Esophagus squamous epithelium (tissue), 5 donors: ENCODE data around the gene KLF4. TPM values are rescaled to one million over a fixed set of nuclear protein-coding genes. Genes with fewer than 3 reads are reported as not detected.

Source experiments
- DNase-seq: peaks from one replicate; lab custom pipeline; 2025; lab: John Stamatoyannopoulos, UW
- H3K27ac ChIP-seq, 4 donors: fragments of 200-600 bp; sonication (generic); one replicate each; pipeline ENCODE4 v1.5.1; 2016 to 2019; ENCODE audit warnings: mild to moderate bottlenecking in 1 of 4
- H3K27me3 ChIP-seq, 4 donors: fragments of 200-600 bp; sonication (generic); 1 replicate in 3 of 4; 2 replicates in 1 of 4; pipeline versions ENCODE4 v1.5.1 to v1.6.0; 2017 to 2021; ENCODE audit warnings: antibody characterized with exemption in 1 of 4
- H3K36me3 ChIP-seq, 3 donors: fragments of 200-600 bp; sonication (generic); one replicate each; pipeline ENCODE4 v1.5.1; 2016 to 2019
- H3K4me1 ChIP-seq, 3 donors: fragments of 200-600 bp; sonication (generic); one replicate each; pipeline ENCODE4 v1.5.1; 2017 to 2019
- H3K4me3 ChIP-seq, 4 donors: fragments of 200-600 bp; sonication (generic); 1 replicate in 3 of 4; 2 replicates in 1 of 4; pipeline ENCODE4 v1.5.1; 2016 to 2019; ENCODE audit warnings: mild to moderate bottlenecking in 2 of 4, moderate library complexity in 1 of 4
- H3K9me3 ChIP-seq, 3 donors: fragments of 200-600 bp; sonication (generic); one replicate each; pipeline ENCODE4 v1.5.1; 2016 to 2019
- POLR2A ChIP-seq, 4 donors: fragments of 450-650 bp; IDR thresholded peaks; one replicate each; pipeline ENCODE4 v1.6.1; 2017; ENCODE audit warnings: antibody characterized with exemption in 4 of 4, mild to moderate bottlenecking in 4 of 4, moderate library complexity in 3 of 4
- WGBS, 2 donors: methylation state at CpG; one replicate each; pipeline ENCODE4 v1.1.5; 2018; 5-methylcytosine and 5-hydroxymethylcytosine counted together
- intact Hi-C: fragments of 100-400 bp; cut with DNase I; formaldehyde crosslinking; loops from one replicate; pipeline ENCODE4 v1.15.0; 2022
- total RNA-seq, 4 donors: library from RNA; depleted of rRNA; stranded (reverse); fragments of >200 nt; gene quantifications; one replicate each; pipeline ENCODE4 v1.1.0, GENCODE V29; 2016
- TF ChIP-seq, protein P1 (sequence below), 6 experiments: fragments of 450-650 bp in 4 of 6; fragments of 200-600 bp in 2 of 6; sonication (generic) in 2 of 6; IDR thresholded peaks; one replicate each; pipeline ENCODE4 v1.5.1; 2016 to 2019; ENCODE audit warnings: antibody characterized with exemption in 6 of 6, mild to moderate bottlenecking in 4 of 6, moderate library complexity in 4 of 6
- donor health status: DM: yes; HTN: yes; CAD: no.

The KLF4 gene
- total RNA-seq, 4 donors from 2014 or later, result 72.0 to 157 (median 106) TPM

- H3K36me3 ChIP-seq, result no peaks in the 10 kb centered on the region
- H3K4me1 ChIP-seq, result no peaks in the 10 kb centered on the region
- WGBS, 2 donors, result 60 to 61% methylated on average over 9 of the region's 9 CpGs
- intact Hi-C loops, result loop anchor here (10.0 kb wide), 1 partner anchor 1282 kb away; no protein-coding TSS in a partner anchor
- H3K4me3 ChIP-seq, result no peak overlapping the region
- TF ChIP-seq, protein P1, sequence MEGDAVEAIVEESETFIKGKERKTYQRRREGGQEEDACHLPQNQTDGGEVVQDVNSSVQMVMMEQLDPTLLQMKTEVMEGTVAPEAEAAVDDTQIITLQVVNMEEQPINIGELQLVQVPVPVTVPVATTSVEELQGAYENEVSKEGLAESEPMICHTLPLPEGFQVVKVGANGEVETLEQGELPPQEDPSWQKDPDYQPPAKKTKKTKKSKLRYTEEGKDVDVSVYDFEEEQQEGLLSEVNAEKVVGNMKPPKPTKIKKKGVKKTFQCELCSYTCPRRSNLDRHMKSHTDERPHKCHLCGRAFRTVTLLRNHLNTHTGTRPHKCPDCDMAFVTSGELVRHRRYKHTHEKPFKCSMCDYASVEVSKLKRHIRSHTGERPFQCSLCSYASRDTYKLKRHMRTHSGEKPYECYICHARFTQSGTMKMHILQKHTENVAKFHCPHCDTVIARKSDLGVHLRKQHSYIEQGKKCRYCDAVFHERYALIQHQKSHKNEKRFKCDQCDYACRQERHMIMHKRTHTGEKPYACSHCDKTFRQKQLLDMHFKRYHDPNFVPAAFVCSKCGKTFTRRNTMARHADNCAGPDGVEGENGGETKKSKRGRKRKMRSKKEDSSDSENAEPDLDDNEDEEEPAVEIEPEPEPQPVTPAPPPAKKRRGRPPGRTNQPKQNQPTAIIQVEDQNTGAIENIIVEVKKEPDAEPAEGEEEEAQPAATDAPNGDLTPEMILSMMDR (IDR thresholded peaks at IDR 0.05), result no peak
- no peak for TF ChIP-seq POLR2A (IDR thresholded peaks at IDR 0.05)
- H3K9me3 ChIP-seq, result no peaks in the 10 kb centered on the region
- DNase-seq, result no peak
- H3K27ac ChIP-seq, result no peak overlapping the region
- H3K27me3 ChIP-seq, result no peaks in the 10 kb centered on the region
These were observed 16.8 kb downstream of the KLF4 start for GRCh38 chr9:107472581-107473340.

GRCh38 chr9:107471552-107471951 lies 18.0 kb downstream of the KLF4 start:
- Histone ChIP-seq H3K4me3 (no peak overlapping the region), H3K27ac (no peak overlapping the region), H3K36me3 (no peaks in the 10 kb centered on the region), H3K4me1 (no peaks in the 10 kb centered on the region), H3K9me3 (no peaks in the 10 kb centered on the region), H3K27me3 (no peaks in the 10 kb centered on the region)
- intact Hi-C loops, result loop anchor here (10.0 kb wide), 1 partner anchor 1283 kb away; no protein-coding TSS in a partner anchor
- WGBS, 2 donors, result 71 to 73% methylated on average over 6 of the region's 6 CpGs
- DNase-seq, result no peak
- TF ChIP-seq, protein P1 (IDR thresholded peaks at IDR 0.05), result no peak
- no peak for TF ChIP-seq POLR2A (IDR thresholded peaks at IDR 0.05)

DNA sequence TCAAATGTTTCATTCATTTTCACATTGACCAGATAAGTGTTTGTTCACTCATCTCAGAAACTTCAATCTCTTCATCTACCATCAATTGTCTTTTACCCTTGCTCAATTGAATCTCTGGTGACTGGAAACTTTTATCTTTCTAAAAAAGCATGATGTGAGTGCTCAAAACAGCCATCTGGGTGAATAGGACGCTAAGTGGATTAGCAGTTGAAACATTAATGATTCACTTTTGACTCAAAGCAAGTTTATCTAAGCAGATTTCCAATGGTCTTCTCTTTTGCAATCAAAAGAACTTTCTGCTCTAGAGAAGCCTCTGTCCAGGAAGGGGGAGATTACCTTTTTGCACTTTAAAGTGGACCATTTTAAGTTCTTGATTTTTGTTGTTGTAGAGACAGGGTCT lies 22.2 kb downstream of the KLF4 start:
- Histone ChIP-seq H3K4me3 (no peak overlapping the region), H3K36me3 (no peaks in the 10 kb centered on the region), H3K9me3 (no peaks in the 10 kb centered on the region), H3K27ac (no peak overlapping the region), H3K27me3 (peaks cover 0 to 13% (median 0%) of the 10 kb centered on the region in 4 donors), H3K4me1 (peaks cover 5 to 18% (median 7%) of the 10 kb centered on the region in 3 donors)
- intact Hi-C loops, result loop anchor here (5.0 kb wide), 1 partner anchor 1100 kb away; no protein-coding TSS in a partner anchor
- no peak for DNase-seq
- TF ChIP-seq POLR2A (IDR thresholded peaks at IDR 0.05), result no peak
- 50 to 68% methylated on average over 1 of the region's 1 CpG for WGBS, 2 donors

DNA sequence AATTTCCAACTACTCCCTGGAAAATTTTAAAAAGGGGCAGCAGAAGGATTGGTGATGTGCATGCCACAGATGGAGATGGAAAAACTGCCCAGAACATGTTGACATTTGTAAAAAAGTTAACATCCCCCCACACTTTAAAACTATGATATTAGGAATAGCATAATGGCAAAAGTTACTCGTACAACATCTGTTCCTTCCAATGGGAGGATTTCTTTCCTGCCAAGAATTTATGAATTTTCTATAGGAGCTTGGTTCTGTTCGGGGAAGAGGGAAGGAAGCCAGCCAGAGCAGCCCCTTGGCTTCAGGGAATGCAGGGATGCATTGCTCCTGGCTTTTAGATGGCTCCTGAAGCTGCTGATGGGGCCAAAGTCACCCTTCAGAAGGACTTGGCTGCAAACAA lies 22.7 kb downstream of the KLF4 start:
- intact Hi-C loops, result loop anchor here (5.0 kb wide), 1 partner anchor 1100 kb away; no protein-coding TSS in a partner anchor
- Histone ChIP-seq H3K36me3 (no peaks in the 10 kb centered on the region), H3K4me3 (no peak overlapping the region), H3K9me3 (no peaks in the 10 kb centered on the region), H3K27me3 (peaks cover 0 to 13% (median 0%) of the 10 kb centered on the region in 4 donors), H3K27ac (no peak overlapping the region), H3K4me1 (peaks cover 5 to 18% (median 7%) of the 10 kb centered on the region in 3 donors)
- DNase-seq, result no peak
- WGBS, 2 donors, result 76 to 93% methylated on average over 2 of the region's 2 CpGs
- TF ChIP-seq, protein P1 (IDR thresholded peaks at IDR 0.05), result no peak
- no peak for TF ChIP-seq POLR2A (IDR thresholded peaks at IDR 0.05)

DNA sequence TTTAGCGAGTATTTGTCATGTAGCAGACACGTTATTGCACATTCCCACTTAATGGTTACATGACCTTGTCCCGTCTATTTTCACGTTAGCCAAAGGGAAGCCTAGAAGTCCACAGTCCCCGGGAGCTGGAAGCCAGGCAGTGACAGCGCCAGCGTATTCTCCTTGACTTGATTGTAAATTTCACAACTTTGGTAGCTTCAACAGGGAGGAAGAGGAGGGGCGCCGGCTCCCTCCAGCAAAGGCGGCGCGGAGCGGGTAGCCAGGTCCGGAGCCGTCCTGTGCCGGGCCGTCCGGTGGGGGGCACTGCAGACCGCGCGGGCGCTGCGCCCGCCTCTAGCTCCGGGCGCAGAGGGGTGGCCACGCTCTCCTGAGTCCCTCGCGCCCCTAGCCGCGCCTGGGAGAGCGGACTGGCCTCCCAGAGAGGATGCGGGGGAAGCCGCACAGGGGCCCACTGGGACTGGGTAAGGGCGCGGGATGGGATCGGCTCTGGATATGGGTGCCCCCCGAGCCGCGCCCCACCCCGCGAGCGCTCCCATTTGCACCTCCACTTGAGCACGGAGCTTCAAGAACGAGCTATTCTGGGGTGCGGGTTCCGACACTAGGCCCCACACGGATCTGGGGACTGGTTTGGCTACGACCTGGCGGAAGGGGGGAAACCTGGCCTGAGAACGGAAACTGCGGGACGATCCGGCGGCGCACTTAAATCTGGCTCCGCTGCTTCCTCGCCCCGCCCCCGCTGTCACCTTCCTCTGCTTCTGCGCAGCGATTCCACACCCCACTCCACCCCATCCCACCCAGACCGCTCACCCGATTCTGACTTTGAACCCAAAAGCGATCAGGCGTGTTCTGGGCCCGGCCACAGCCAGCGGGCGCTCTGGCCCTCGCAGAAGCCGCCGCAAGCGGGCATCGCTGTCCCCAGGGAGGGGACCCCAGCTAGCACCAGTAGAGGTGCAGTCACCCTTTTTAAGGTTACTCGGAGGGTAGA lies 23.8 kb downstream of the KLF4 start:
- peaks cover 0 to 13% (median 0%) of the 10 kb centered on the region in 4 donors for H3K27me3 ChIP-seq
- TF ChIP-seq, protein P1 (IDR thresholded peaks at IDR 0.05), result peak; percentile 49 to 95 (median 86)
- no peak for TF ChIP-seq POLR2A (IDR thresholded peaks at IDR 0.05)
- intact Hi-C loops, result loop anchor here (5.0 kb wide), 1 partner anchor 1102 kb away; no protein-coding TSS in a partner anchor
- H3K27ac ChIP-seq, result peak overlapping the region; percentile 67 to 86 (median 80)
- no peaks in the 10 kb centered on the region for H3K9me3 ChIP-seq
- no peaks in the 10 kb centered on the region for H3K36me3 ChIP-seq
- H3K4me3 ChIP-seq, result peak overlapping the region; percentile 65 to 77 (median 70)
- peaks cover 5 to 18% (median 7%) of the 10 kb centered on the region in 3 donors for H3K4me1 ChIP-seq
- 2 to 3% methylated on average over 22 to 24 of the region's 75 CpGs for WGBS, 2 donors
- no peak for DNase-seq
